ENCODE results near the gene EHBP1L1.

The EHBP1L1 gene

DNA sequence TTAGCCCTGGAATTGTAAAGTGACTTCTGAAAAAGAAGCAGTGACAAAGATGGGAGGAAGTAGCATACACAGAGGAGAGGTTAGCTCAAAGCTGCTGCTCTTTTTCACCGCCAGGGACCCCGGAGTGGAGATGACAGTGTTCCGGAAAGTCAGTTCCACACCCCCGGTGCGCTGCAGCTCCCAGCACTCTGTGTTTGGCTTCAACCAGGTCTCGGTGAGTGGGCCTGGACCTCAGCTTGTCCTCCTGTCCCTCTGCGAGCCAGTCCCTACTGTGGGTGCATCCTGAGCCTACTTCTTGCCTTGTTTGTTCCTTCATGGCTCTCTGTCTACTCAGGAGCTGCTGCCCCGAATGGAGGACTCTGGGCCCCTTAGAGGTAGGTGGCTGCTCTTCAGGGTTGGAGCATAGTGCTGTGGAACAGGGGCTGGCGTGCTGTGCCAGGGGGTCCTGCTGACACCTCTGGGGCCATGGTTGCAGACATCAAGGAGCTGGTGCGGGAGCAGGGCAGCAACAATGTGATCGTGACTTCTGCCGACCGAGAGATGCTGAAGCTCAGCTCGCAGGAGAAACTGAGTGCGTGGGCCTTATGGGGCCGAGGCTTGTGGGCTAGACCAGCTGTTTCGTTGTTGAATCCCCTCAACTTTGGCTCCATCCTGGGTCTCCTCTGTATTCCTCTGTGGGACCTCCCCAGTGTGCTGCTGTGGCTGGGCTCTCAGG lies 41.4 kb downstream of the EHBP1L1 start:
- H3K9me3 ChIP-seq, result no peaks in the 10 kb centered on the region
- peaks cover 62% of the 10 kb centered on the region for H3K36me3 ChIP-seq
- TF ChIP-seq, protein P1, sequence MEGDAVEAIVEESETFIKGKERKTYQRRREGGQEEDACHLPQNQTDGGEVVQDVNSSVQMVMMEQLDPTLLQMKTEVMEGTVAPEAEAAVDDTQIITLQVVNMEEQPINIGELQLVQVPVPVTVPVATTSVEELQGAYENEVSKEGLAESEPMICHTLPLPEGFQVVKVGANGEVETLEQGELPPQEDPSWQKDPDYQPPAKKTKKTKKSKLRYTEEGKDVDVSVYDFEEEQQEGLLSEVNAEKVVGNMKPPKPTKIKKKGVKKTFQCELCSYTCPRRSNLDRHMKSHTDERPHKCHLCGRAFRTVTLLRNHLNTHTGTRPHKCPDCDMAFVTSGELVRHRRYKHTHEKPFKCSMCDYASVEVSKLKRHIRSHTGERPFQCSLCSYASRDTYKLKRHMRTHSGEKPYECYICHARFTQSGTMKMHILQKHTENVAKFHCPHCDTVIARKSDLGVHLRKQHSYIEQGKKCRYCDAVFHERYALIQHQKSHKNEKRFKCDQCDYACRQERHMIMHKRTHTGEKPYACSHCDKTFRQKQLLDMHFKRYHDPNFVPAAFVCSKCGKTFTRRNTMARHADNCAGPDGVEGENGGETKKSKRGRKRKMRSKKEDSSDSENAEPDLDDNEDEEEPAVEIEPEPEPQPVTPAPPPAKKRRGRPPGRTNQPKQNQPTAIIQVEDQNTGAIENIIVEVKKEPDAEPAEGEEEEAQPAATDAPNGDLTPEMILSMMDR (IDR thresholded peaks at IDR 0.05), result no peak
- peak overlapping the region; percentile 98 for H3K27ac ChIP-seq
- peaks cover 27 to 34% of the 10 kb centered on the region in 2 experiments for H3K4me1 ChIP-seq (ENCODE audit: control insufficient read depth in 1 of 2, insufficient read depth in 1 of 2, low read depth in 1 of 2, low read length in 1 of 2)
- H3K27me3 ChIP-seq, result no peaks in the 10 kb centered on the region
- H3K4me3 ChIP-seq (ENCODE audit: low read depth in 1 of 2, low read length in 1 of 2), result peak overlapping the region in 1 of 2 experiments; percentile 96

DNA sequence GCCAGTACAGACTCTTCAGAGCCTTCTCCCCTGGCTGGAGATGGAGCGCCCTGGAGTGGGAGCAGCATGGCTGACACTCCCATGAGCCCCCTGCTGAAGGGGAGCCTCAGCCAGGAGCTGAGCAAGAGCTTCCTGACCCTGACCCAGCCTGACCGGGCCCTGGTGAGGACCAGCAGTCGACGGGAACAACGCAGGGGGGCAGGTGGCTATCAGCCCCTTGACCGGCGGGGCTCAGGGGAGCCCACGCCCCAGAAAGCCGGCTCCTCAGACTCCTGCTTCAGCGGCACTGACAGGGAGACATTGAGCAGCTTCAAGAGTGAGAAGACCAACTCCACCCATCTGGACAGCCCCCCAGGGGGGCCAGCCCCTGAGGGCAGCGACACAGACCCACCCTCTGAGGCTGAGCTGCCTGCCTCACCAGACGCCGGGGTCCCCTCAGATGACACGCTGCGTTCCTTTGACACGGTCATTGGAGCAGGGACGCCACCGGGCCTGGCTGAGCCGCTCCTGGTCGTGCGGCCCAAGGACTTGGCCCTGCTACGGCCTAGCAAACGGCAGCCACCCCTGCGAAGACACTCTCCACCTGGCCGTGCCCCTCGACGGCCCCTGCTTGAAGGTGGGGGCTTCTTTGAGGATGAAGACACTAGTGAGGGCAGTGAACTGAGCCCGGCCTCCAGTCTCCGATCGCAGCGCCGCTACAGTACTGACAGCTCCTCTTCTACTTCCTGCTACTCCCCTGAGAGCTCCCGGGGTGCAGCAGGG lies 42.3 kb downstream of the EHBP1L1 start:
- Histone ChIP-seq H3K4me1 (ENCODE audit: control insufficient read depth in 1 of 2, insufficient read depth in 1 of 2, low read depth in 1 of 2, low read length in 1 of 2) (peaks cover 18 to 25% of the 10 kb centered on the region in 2 experiments), H3K9me3 (no peaks in the 10 kb centered on the region), H3K27me3 (no peaks in the 10 kb centered on the region), H3K36me3 (peaks cover 61% of the 10 kb centered on the region), H3K4me3 (ENCODE audit: low read depth in 1 of 2, low read length in 1 of 2) (no peak overlapping the region), H3K27ac (no peak overlapping the region)
- TF ChIP-seq, protein P1 (IDR thresholded peaks at IDR 0.05), result no peak

DNA sequence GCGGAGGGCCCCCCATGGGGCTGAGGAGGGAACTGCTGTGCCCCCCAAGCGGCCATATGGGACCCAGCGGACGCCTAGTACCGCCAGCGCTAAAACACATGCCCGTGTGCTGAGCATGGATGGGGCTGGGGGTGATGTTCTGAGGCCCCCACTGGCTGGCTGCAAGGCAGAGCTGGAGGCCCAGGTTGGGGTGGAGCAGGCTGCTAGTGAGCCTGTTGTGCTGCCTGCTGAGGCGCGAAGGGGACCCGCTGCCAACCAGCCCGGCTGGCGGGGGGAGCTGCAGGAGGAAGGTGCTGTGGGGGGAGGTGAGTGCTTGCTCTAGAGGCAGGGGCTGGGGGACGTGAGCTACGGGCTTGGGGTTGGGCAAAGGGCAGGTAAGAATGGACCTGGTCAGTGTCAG lies 42.9 kb downstream of the EHBP1L1 start:
- Histone ChIP-seq H3K27ac (no peak overlapping the region), H3K27me3 (no peaks in the 10 kb centered on the region), H3K9me3 (no peaks in the 10 kb centered on the region), H3K4me3 (ENCODE audit: low read depth in 1 of 2, low read length in 1 of 2) (no peak overlapping the region), H3K4me1 (ENCODE audit: control insufficient read depth in 1 of 2, insufficient read depth in 1 of 2, low read depth in 1 of 2, low read length in 1 of 2) (peaks cover 16 to 22% of the 10 kb centered on the region in 2 experiments), H3K36me3 (peaks cover 67% of the 10 kb centered on the region)
- TF ChIP-seq, protein P1 (IDR thresholded peaks at IDR 0.05), result no peak

DNA sequence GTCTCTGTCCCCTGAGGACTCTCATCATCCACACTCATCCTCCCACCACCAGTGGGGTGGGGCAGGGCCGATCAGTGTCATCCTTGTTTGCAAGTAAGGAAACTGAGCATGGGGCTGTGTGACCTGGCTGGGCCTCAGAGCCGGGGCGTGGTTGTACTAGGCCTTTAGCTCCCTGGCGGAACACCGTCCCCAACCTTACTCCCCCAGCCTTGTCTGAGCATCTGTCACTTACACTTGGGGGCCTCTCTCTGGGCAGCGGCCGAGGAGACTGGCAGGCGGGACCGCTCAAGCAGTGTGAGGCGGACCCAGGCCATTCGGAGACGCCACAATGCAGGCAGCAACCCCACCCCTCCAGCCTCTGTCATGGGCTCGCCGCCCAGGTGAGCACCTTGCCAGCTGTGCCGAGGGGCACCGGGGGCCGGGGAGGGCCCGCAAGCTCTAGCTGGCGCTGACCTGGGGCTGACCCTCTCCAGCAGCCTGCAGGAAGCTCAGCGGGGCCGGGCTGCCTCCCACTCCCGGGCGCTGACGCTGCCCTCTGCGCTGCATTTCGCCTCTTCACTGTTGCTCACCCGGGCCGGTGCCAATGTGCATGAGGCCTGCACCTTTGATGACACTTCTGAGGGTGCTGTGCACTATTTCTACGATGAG lies 43.6 kb downstream of the EHBP1L1 start:
- Histone ChIP-seq H3K27ac (no peak overlapping the region), H3K4me3 (ENCODE audit: low read depth in 1 of 2, low read length in 1 of 2) (no peak overlapping the region), H3K36me3 (peaks cover 73% of the 10 kb centered on the region), H3K9me3 (no peaks in the 10 kb centered on the region), H3K27me3 (no peaks in the 10 kb centered on the region), H3K4me1 (ENCODE audit: control insufficient read depth in 1 of 2, insufficient read depth in 1 of 2, low read depth in 1 of 2, low read length in 1 of 2) (peaks cover 14 to 22% of the 10 kb centered on the region in 2 experiments)
- TF ChIP-seq, protein P1 (IDR thresholded peaks at IDR 0.05), result no peak

DNA sequence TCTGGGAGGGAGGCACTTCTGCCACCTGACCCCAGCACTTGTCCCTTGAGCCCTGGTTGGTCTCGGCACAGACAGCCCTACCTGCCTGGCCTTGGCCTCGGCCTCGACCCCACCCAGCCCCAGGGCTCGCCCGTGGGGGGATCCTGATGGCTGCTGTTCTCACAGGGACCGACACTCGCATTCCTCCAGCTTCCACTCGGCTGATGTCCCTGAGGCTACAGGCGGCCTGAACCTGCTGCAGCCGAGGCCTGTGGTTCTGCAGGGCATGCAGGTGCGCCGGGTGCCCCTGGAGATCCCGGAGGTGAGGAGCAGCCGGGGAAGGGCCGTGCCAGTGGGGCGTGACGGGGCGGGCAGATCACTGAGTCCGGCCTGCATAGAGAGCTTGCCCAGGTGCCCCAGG lies 44.8 kb downstream of the EHBP1L1 start:
- Histone ChIP-seq H3K4me3 (ENCODE audit: low read depth in 1 of 2, low read length in 1 of 2) (no peak overlapping the region), H3K36me3 (peaks cover 86% of the 10 kb centered on the region)
- TF ChIP-seq, protein P1 (IDR thresholded peaks at IDR 0.05), result no peak

More for the DNA sequence above, 44.8 kb downstream of the EHBP1L1 start:
- Histone ChIP-seq H3K27ac (no peak overlapping the region), H3K4me1 (ENCODE audit: control insufficient read depth in 1 of 2, insufficient read depth in 1 of 2, low read depth in 1 of 2, low read length in 1 of 2) (peaks cover 13 to 18% of the 10 kb centered on the region in 2 experiments), H3K9me3 (no peaks in the 10 kb centered on the region), H3K27me3 (no peaks in the 10 kb centered on the region)

All from neutrophil (primary cell).